Endothelial cell of umbilical vein (primary cell): ENCODE results near the gene OR13J1. TPM values are rescaled to one million over a fixed set of nuclear protein-coding genes. Genes with fewer than 3 reads are reported as not detected.

Source experiments
- BruUV-seq: library from RNA; stranded (reverse); fragments of 400-500 nt; replicated peaks from 2 replicates; lab custom pipeline; 2021; lab: Mats Ljungman, UMichigan
- CTCF ChIA-PET: fragments of 300-600, 350-600 bp; sonication (Branson Sonifier 250); formaldehyde crosslinking; loops from one replicate; lab custom pipeline; 2021; ENCODE audit warnings: antibody characterized with exemption, inconsistent platforms; lab: Charles Lee
- POLR2A ChIA-PET: fragments of 300-600, 350-600 bp; sonication (Branson Sonifier 250); formaldehyde crosslinking; loops from one replicate; lab custom pipeline; 2021; ENCODE audit warnings: antibody characterized with exemption, inconsistent platforms; lab: Charles Lee
- DNase-seq: peaks from one replicate; pipeline ENCODE4 v3.0.0-alpha.2; 2011; ENCODE audit warnings: low read depth, low spot score
- FAIRE-seq: peaks from 2 replicates; lab custom pipeline; 2011; peaks lifted over from hg19 to GRCh38; lab: Jason Lieb, UNC
- H2AFZ ChIP-seq: 2 replicates; pipeline ENCODE4 v1.6.0; 2012; ENCODE audit warnings: low read depth, low read length, control low read depth, inconsistent platforms
- H3K27ac ChIP-seq: 2 replicates; pipeline ENCODE4 v1.5.1; 2011; ENCODE audit warnings: low read depth, mild to moderate bottlenecking, control low read depth, low read length, moderate library complexity; ENCODE audit not compliant: insufficient read depth
- H3K27me3 ChIP-seq, 2 experiments: 2 replicates each; pipeline versions ENCODE4 v1.6.0 to v1.6.1; 2011; ENCODE audit warnings: low read length in 2 of 2, mixed read lengths in 1 of 2; ENCODE audit not compliant: control insufficient read depth in 2 of 2, insufficient read depth in 2 of 2
- H3K36me3 ChIP-seq, 2 experiments: 2 replicates in 1 of 2; 3 replicates in 1 of 2; pipeline ENCODE4 v1.5.1; 2011; ENCODE audit warnings: low read length in 2 of 2, mild to moderate bottlenecking in 1 of 2, moderate library complexity in 1 of 2; ENCODE audit not compliant: control insufficient read depth in 2 of 2, insufficient read depth in 2 of 2; ENCODE audit errors: extremely low read depth in 1 of 2
- H3K4me1 ChIP-seq: 3 replicates; pipeline ENCODE4 v1.5.1; 2011; ENCODE audit warnings: mild to moderate bottlenecking, low read length; ENCODE audit not compliant: control insufficient read depth, insufficient read depth; ENCODE audit errors: extremely low read depth
- H3K4me2 ChIP-seq: 2 replicates; pipeline ENCODE4 v1.6.1; 2011; ENCODE audit warnings: low read length, control low read depth, mixed read lengths; ENCODE audit not compliant: insufficient read depth
- H3K4me3 ChIP-seq, 3 experiments: fragments of 200-600 bp in 1 of 3; sonication (generic), shearing (Covaris generic) in 1 of 3; replicated peaks in 1 of 3; 2 replicates each; pipeline ENCODE4 v1.5.1; 2011 to 2016; ENCODE audit warnings: control low read depth in 3 of 3, low read length in 3 of 3, mild to moderate bottlenecking in 2 of 3, inconsistent platforms in 1 of 3, low read depth in 1 of 3, moderate library complexity in 1 of 3; ENCODE audit not compliant: insufficient read depth in 1 of 3
- H3K79me2 ChIP-seq: 2 replicates; pipeline ENCODE4 v1.6.0; 2012; ENCODE audit warnings: low read length, inconsistent platforms; ENCODE audit not compliant: control insufficient read depth, insufficient read depth
- H3K9ac ChIP-seq: replicated peaks from 2 replicates; pipeline ENCODE3; 2011; ENCODE audit warnings: low read length, control low read depth; ENCODE audit not compliant: insufficient read depth; ENCODE audit errors: extremely low read depth
- H3K9me1 ChIP-seq: replicated peaks from 3 replicates; pipeline ENCODE4 v1.6.0; 2011; ENCODE audit warnings: mild to moderate bottlenecking, low read length; ENCODE audit not compliant: control insufficient read depth, insufficient read depth; ENCODE audit errors: extremely low read depth
- H3K9me3 ChIP-seq: replicated peaks from 2 replicates; pipeline ENCODE4 v1.5.1; 2012; ENCODE audit warnings: low read length, inconsistent platforms; ENCODE audit not compliant: control insufficient read depth, insufficient read depth
- H4K20me1 ChIP-seq: replicated peaks from 2 replicates; pipeline ENCODE3; 2011; ENCODE audit warnings: mild to moderate bottlenecking, low read length; ENCODE audit not compliant: control insufficient read depth, insufficient read depth; ENCODE audit errors: extremely low read depth
- CTCF ChIP-seq, 2 donors: IDR thresholded peaks; 1 replicate in 1 of 2; 2 replicates in 1 of 2; pipeline ENCODE4 v1.5.1; 2011; ENCODE audit warnings: low read length in 2 of 2, mild to moderate bottlenecking in 2 of 2, moderate library complexity in 2 of 2, control low read depth in 1 of 2, inconsistent platforms in 1 of 2, low read depth in 1 of 2; ENCODE audit not compliant: insufficient read depth in 1 of 2; ENCODE audit errors: extremely low read depth in 1 of 2
- EZH2 ChIP-seq: IDR thresholded peaks from 2 replicates; pipeline ENCODE4 v1.6.1; 2012; ENCODE audit warnings: borderline replicate concordance, low read depth, mild to moderate bottlenecking, moderate library complexity, low read length, inconsistent platforms; ENCODE audit not compliant: severe bottlenecking
- FOS ChIP-seq: IDR thresholded peaks from 2 replicates; pipeline ENCODE4 v1.6.1; 2011; ENCODE audit warnings: mild to moderate bottlenecking, low read length, moderate library complexity, borderline replicate concordance; ENCODE audit not compliant: insufficient read depth
- GATA2 ChIP-seq: IDR thresholded peaks from 2 replicates; pipeline ENCODE4 v1.7.0; 2011; ENCODE audit warnings: low read depth, mild to moderate bottlenecking, moderate library complexity, mixed read lengths, low read length; ENCODE audit not compliant: insufficient read length, insufficient read depth
- JUN ChIP-seq: IDR thresholded peaks from 2 replicates; pipeline ENCODE4 v1.6.1; 2011; ENCODE audit warnings: borderline replicate concordance, low read depth; ENCODE audit not compliant: insufficient read length, insufficient read depth
- MAX ChIP-seq: IDR thresholded peaks from 2 replicates; pipeline ENCODE4 v1.6.1; 2011; ENCODE audit not compliant: insufficient read depth, insufficient read length
- MYC ChIP-seq: IDR thresholded peaks from one replicate; pipeline ENCODE4 v1.6.1; 2011; ENCODE audit warnings: mild to moderate bottlenecking, low read depth, low read length
- POLR2A ChIP-seq: IDR thresholded peaks from 2 replicates; pipeline ENCODE4 v1.6.1; 2012; ENCODE audit warnings: low read depth, mild to moderate bottlenecking, control low read depth, low read length
- POLR2AphosphoS5 ChIP-seq: IDR thresholded peaks from 2 replicates; pipeline ENCODE4 v1.6.1; 2012; ENCODE audit warnings: low read depth, mild to moderate bottlenecking, control low read depth, low read length, moderate library complexity; ENCODE audit not compliant: insufficient read depth
- dilution Hi-C: fragments of 300-500 bp; cut with MboI; formaldehyde crosslinking; loops from one replicate; pipeline ENCODE4 v1.15.0; 2019; ENCODE audit warnings: low sequenced_read_pairs; ENCODE audit not compliant: extremely low pct_ligation_motif_present
- intact Hi-C: fragments of 100-400 bp; cut with micrococcal nuclease; formaldehyde crosslinking; loops from one replicate; pipeline ENCODE4 v1.10.0; 2022
- polyA plus RNA-seq, 4 experiments: library from polyadenylated mRNA; depleted of rRNA in 3 of 4; stranded (reverse) in 3 of 4; unstranded in 1 of 4; fragments of >200 nt; gene quantifications; 2 replicates each; pipeline versions ENCODE4 v1.2.1 to v1.2.3, GENCODE V29; 2011 to 2012; ENCODE audit warnings: missing spikeins in 1 of 4
- total RNA-seq: library from RNA; stranded (reverse); gene quantifications from 2 replicates; pipeline ENCODE4 v1.2.3, GENCODE V29; 2021

OR13J1 gene
- total and polyA plus RNA-seq, 2 donors (not counting 3 experiments of a cell fraction or from before 2014, with no cell fraction given) = not detected

GRCh38 chr9:35904338-35904737 lies 34.1 kb upstream of the OR13J1 start:
- no TSS peak for BruUV-seq
- H3K9me1 ChIP-seq = no peaks in the 10 kb centered on the region
- intact Hi-C loops = loop anchor here (2.0 kb wide), 1 partner anchor 14 kb away; no protein-coding TSS in a partner anchor
- H4K20me1 ChIP-seq = no peaks in the 10 kb centered on the region
- dilution Hi-C loops = no loop called here
- H3K9me3 ChIP-seq = no peaks in the 10 kb centered on the region
- CTCF ChIA-PET = interaction anchor here (0.6 to 6.0 kb wide), 5 partner anchors 9 to 118 kb away, joined by 4 to 103 read pairs (median 22); no protein-coding TSS in a partner anchor
- H2AFZ ChIP-seq = no peak overlapping the region
- no peak overlapping the region for H3K9ac ChIP-seq
- DNase-seq (no peak), FAIRE-seq (peak; percentile 47)
- peaks cover 47% of the 10 kb centered on the region for H3K4me1 ChIP-seq
- H3K79me2 ChIP-seq = peaks cover 6% of the 10 kb centered on the region
- no peaks in the 10 kb centered on the region for H3K36me3 ChIP-seq
- no peak for TF ChIP-seq MAX
- no peak for TF ChIP-seq JUN
- TF ChIP-seq FOS = no peak
- TF ChIP-seq EZH2 = no peak
- no peak for TF ChIP-seq POLR2AphosphoS5
- TF ChIP-seq GATA2 = no peak
- TF ChIP-seq CTCF (IDR thresholded peaks at IDR 0.05; ENCODE audit: extremely low read depth in 1 of 2, insufficient read depth in 1 of 2, low read depth in 1 of 2, low read length in 2 of 2) = no peak
- TF ChIP-seq MYC = no peak
- TF ChIP-seq POLR2A = no peak
- H3K27me3 ChIP-seq = no peaks in the 10 kb centered on the region
- H3K4me3 ChIP-seq = no peak overlapping the region
- POLR2A ChIA-PET = interaction anchor here (0.6 kb wide), 1 partner anchor 56 kb away, joined by 6 read pairs; no protein-coding TSS in a partner anchor
- no peak overlapping the region for H3K27ac ChIP-seq
- no peak overlapping the region for H3K4me2 ChIP-seq
